GM20000 (cell line): Measurements from ENCODE around the gene LRRC41.
A peak's percentile ranks its signal among the peaks of the same experiment; 100 is the strongest.

Experiments
- DNase-seq: peaks from one replicate; pipeline ENCODE4 v3.0.0; 2012; ENCODE audit warnings: low spot score
- CTCF ChIP-seq: IDR thresholded peaks from 2 replicates; pipeline ENCODE4 v1.5.1; 2012; ENCODE audit warnings: mild to moderate bottlenecking, control low read depth; ENCODE audit errors: extremely low read depth, missing control alignments

LRRC41 gene

GRCh38 chr1:46274225-46275029 is 29.0 kb downstream of the LRRC41 start:
- TF ChIP-seq CTCF: no peak
- DNase-seq: no peak

GRCh38 chr1:46268578-46268977 is 34.8 kb downstream of the LRRC41 start:
- DNase-seq: no peak
- no peak for TF ChIP-seq CTCF

- DNase-seq: no peak
- TF ChIP-seq CTCF: no peak
Observed at GRCh38 chr1:46263146-46263545, 40.3 kb downstream of the LRRC41 start.

GRCh38 chr1:46262508-46262907 is 40.9 kb downstream of the LRRC41 start:
- TF ChIP-seq CTCF: no peak

GRCh38 chr1:46256523-46256922 is 46.9 kb downstream of the LRRC41 start:
- no peak for DNase-seq
- no peak for TF ChIP-seq CTCF

More at GRCh38 chr1:46262508-46262907, 40.9 kb downstream of the LRRC41 start:
- DNase-seq: no peak

- no peak for TF ChIP-seq CTCF
- DNase-seq: no peak
Observed at GRCh38 chr1:46254668-46255067, 48.7 kb downstream of the LRRC41 start.

- no peak for TF ChIP-seq CTCF
Observed at GRCh38 chr1:46248122-46248920, 55.1 kb downstream of the LRRC41 start.

More at GRCh38 chr1:46248122-46248920, 55.1 kb downstream of the LRRC41 start:
- peak; percentile 19 for DNase-seq
